GM18519 (cell line): ENCODE measurements around the gene KLHL35.
"Not testable (repeated sequence)": the region's sequence is repeated elsewhere in the genome, so short reads cannot be mapped to it uniquely, and the experiment has no call there.

Experiments used
- ATAC-seq: cut with Tn5 transposase; IDR thresholded peaks from one replicate; pipeline ENCODE4 v1.9.1; 2021; ENCODE audit warnings: mild to moderate bottlenecking, moderate library complexity; ENCODE audit not compliant: unreplicated experiment, low FRiP score

The KLHL35 gene

GRCh38 chr11:75394085-75394840 is 38.7 kb downstream of the KLHL35 start:
- ATAC-seq, result no peak

DNA sequence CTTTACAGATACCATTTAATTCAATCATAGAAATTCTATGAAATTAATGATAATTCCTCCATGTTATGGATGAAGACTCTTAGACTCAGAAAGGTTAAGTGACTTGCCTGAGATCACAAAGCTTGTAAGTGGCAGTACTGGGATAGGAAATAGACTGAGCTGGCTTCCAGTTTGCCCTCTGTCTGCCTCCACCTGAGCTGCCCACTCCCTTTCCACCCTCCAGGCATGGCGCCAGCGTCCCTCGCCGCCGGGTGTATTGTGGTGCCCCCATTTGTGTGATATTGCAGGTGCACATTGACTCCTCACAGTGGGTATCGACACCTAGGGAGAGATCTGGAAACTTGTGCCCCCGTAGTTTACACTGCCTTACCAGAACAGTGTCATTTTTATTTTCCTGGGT is 43.1 kb downstream of the KLHL35 start:
- ATAC-seq, result no peak

DNA sequence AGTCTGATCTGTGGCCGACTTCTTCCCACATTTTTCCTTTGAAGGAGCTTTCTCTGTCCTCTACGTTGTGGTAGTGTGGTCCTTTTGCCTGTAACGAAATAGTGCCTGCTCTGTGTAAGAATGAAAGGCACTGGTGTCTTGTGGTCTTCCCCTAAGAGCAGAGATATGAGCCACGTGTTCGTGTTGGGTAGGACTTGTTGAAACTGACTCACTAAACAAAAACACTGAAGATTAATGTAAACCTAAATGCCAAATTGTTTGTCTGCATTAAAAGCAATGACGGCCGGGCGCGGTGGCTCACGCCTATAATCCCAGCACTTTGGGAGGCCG is 43.8 kb downstream of the KLHL35 start:
- ATAC-seq, result no peak

- peak; percentile 64 for ATAC-seq
Observed at GRCh38 chr11:75388386-75389275, 44.4 kb downstream of the KLHL35 start.

DNA sequence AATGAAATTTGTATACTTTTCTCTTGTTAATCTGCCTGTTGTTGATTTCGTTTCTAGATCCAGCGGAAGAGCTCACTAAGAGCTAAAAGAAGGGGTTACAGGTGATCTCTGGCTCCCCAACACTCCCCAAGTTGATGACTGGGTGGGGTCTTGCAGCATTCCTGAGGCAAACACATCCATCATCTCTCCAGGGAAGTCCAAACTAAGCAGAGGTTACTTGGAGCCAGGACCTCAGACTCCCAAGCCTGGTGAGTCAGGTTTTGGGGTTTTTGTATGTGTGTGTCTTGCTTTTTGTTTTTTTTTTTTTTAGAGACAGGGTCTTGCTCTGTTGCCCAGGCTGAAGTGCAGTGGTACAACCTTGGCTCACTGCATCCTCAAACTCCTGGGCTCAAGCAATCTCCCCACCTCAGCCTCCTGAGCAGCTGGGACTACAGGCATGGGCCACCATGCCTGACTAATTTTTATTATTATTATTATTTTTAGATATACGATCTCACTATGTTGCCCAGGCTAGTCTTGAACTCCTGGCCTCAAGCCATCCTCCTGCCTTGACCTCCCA is 45.2 kb downstream of the KLHL35 start:
- ATAC-seq, result no peak

DNA sequence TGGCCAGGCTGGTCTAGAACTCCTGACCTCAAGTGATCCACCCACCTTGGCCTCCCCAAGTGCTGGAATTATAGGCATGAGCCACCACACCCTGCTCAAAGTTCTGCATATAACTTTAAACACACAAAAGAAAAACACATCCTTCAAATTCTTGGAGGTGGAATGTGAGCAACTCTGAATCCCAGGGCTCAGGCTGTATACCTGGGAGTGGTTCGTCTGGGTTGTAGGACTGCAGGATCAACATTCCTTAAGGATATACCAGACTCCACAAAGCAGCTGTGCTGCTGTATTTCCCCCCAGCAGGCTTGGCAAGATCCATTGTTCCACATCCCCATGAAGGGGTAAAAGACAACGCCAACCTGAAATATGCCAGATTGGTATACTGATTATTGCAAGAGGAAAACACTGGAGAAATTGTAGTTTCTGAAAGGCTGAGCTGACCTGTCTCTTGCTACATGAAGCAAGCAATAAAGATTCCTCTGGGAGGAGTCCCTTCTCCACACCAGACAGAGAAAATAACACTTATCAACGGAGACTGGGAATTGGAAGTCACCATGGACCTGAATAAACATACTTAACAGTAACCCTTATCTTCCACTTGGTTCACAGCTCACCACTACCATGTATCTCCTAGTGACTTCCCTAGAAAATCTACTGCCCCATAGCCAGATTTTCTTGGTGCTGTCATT is 45.9 kb downstream of the KLHL35 start:
- ATAC-seq, result no peak

DNA sequence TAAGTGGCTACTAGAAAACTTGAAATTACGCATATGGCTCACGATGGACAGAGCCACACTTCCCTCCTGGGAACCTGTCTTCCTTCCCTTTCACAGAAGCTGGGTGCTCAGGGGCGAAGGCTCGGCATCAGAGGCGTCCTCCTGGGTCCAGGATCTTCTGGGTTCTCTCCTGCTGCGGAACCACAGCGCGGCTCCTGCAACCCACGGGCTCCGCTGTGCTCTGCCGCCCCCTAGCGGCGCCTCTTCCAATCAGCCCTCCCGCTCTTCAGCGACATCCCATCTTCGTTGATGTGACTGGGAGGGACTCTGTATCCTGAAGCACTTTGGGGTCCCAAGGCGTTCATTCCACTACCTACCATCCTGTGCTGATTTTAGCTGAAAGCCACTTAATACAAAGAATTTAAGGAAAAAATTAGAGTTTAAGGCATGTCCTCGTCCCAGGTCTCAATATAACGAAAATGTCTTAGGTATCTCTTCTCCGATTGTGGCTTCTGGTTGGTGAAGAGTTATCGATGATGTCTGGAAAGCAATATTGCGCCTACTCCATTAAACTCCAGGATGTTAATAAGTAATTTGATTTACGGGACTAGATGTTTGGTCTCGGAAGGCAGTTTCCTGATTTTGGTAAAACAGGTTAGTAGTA is 48.4 kb downstream of the KLHL35 start:
- no peak for ATAC-seq

- ATAC-seq, result no peak
Observed at GRCh38 chr11:75383246-75383645, 49.8 kb downstream of the KLHL35 start.

GRCh38 chr11:75380716-75381420 is 52.1 kb downstream of the KLHL35 start:
- ATAC-seq, result no peak

DNA sequence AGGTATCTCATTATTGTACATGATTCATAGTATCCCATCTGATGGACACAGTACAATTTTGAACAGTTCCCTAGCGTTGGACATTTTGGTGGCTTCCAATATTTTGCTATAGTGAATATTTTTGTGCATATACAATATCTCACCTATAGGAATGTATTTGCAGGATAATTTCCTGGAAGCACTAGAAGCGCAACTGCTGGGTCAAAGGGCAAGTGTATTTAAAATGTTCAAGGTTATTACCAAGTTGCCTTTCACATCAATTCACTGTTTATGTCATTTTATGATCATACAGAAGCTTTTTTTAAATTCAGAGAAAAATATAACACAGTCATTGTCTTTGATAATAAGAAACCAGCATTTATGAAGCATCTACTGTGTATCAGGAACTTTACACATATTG is 52.8 kb downstream of the KLHL35 start:
- no peak for ATAC-seq

DNA sequence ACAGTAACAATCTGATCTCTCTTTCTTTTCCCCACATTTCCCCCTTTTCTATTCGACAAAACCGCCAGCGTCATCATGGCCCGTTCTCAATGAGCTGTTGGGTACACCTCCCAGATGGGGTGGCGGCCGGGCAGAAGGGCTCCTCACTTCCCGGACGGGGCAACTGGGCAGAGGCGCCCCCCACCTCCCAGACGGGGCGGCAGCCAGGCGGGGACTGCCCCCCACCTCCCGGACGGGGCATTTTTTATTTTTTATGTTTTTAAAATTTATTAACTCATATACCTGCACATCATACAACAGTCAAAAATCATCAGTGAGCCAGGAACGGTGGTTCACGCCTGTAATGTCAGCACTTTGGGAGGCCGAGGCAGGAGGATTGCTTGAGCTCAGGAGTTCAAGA is 54.2 kb downstream of the KLHL35 start:
- ATAC-seq, result not testable (repeated sequence)

DNA sequence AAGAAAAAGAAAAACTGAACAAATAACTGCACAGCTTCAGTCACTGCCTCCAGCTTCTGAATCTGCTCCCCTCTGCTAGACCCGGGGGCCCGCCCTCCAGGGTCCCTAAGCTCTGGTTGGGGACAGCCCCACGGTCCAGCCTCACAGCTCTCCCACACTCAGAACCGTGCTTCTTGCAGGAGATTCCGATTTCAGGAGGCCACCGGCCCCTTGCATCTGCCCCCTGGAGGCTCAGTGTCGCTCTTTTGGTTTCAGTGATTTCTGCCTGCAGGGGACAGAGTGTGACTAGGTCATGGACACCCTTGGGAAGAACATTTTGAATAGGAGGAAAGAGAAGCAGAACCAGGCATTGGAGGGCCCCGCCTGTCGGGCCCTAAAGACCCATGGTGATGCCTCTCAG is 56.8 kb downstream of the KLHL35 start:
- no peak for ATAC-seq

DNA sequence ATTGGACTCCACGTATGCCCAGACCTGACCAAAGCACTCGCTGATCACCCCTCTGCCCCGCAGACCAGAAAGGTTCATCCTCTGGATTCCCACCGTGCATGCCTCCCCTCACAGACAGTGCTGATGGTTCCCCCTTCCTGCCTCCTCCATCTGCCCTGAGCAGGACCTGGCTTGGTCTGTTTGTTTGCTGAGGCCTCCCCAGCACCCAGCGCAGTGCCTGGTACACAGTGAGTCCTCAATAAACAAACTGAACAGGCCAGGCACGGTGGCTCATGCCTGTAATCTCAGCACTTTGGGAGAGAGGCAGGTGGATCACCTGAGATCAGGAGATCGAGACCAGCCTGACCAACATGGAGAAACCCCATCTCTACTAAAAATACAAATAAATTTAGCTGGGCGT is 57.4 kb downstream of the KLHL35 start:
- no peak for ATAC-seq

- ATAC-seq, result no peak
Observed at GRCh38 chr11:75374646-75375045, 58.4 kb downstream of the KLHL35 start.

DNA sequence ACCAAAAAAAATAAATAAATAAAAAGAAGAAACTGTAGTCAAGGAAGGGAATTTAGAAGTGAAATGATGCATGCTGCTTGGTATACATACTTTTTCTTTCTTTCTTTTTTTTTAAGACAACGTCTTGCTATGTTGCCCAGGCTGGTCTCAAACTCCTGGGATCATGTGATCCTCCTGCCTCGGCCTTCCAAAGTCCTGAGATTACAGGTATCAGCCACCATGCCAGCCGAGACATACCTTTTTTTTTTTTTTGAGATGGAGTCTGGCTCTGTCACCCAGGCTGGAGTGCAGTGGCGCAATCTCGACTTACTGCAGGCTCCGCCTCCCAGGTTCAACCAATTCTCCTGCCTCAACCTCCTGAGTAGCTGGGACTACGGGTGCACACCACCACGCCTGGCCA is 59.8 kb downstream of the KLHL35 start:
- no peak for ATAC-seq
